HG02852 (cell line): ENCODE results near the gene LY6G5B.

Source experiments
- ATAC-seq: cut with Tn5 transposase; IDR thresholded peaks from one replicate; pipeline ENCODE4 v1.9.1; 2021; ENCODE audit warnings: mild to moderate bottlenecking, moderate library complexity; ENCODE audit not compliant: unreplicated experiment

The LY6G5B gene

DNA sequence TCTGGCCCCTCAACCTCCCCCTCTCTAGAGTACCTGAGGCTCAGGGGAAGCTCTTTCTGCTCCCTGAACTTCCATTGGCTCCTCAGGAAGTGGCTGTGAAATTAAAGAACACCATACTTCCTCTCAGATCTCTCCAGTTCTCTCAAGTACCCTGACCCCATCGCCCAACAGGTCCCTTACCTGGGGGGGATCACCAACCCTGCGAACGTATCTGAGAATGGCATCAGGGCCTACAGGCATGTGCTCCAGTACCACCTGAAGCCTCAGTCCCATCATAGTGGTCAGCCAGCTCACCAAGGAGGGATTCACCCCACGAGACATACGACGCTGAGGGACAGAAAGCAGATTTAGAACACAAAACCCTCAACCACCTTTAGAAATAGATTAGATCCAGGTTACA is 29.2 kb upstream of the LY6G5B start:
- ATAC-seq: no peak

DNA sequence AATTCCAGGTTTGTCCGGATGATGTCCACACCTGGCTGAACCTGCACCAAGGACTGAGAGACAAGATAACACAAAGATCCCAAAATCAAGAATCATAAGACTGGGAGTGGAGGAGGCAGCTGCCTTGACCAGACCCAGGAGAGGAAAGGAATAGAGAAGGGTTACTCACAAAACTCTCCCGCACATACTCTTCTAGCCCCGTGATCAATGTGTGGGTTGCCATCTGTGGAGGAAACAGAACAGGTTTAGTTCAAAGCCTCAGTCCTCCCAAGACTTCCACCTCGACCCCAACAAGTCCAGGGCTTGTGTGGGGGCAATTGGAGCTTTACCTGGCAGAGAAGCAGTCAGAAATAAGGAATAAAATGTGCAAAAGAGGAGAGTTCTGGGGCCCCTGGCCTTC is 28.4 kb upstream of the LY6G5B start:
- ATAC-seq: no peak

DNA sequence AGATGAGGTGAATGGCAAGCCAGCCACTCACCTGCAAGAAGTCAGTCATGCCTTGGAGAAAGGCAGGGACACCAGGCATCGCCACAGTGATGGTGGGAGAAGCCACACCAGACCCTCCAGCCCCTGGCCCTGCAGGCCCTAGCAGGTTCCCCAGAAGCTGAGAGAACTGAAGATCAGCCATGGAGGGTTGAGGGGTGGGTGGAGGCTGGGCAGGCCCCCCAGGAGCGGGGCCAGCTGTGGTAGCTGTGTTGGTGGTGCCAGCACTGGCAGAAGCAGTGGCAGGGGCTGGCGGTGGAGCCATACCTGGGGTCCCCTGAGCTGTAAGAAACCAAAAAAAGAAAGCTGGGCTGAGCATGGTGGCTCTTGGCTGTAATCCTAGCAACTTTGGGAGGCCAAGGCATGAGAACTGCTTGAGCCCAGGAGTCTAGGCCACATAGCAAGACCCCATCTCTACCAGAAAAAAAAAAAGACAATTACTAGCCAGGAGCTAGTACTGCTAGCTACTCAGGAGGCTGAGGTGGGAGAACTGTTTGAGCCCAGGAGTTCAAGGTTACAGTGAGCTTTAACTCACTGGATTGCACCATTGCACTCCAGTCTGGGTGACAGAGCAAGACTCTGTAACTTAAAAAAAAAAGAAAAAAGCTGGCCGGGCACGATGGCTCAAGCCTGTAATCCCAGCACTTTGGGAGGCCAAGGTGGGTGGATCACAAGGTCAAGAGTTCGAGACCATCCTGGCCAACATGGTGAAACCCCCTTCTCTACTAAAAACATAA is 26.8 kb upstream of the LY6G5B start:
- ATAC-seq: no peak

DNA sequence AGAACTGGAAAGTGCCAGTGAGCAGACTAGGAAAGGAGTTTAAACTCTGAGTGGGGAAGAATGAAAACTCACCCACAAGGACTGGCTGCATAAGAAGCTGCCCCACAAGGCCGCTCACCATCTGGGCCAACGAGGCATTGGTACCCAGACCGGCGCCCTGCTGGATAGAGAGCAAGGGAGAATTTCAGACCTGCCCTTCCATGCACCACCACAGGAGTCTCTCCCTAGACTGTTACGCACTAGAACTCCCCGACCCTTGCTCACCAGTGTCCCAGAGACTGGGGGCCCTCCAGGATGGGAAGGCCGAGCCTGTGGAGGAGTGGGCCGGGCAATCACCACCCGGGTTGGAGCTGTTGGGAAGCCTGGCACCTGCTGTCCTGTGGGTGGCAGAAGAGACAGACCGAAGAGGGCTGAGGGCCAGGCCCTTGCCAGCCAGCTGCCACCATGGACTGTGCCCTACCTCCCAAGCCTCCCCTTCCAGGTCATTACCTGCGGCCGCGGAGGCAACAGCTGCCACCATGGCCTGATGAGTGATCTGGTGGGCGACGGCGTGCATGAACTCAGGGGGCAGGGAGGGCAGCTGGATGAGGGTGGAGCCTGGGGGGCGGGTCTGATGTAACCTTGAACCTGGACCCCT is 25.8 kb upstream of the LY6G5B start:
- ATAC-seq: no peak

DNA sequence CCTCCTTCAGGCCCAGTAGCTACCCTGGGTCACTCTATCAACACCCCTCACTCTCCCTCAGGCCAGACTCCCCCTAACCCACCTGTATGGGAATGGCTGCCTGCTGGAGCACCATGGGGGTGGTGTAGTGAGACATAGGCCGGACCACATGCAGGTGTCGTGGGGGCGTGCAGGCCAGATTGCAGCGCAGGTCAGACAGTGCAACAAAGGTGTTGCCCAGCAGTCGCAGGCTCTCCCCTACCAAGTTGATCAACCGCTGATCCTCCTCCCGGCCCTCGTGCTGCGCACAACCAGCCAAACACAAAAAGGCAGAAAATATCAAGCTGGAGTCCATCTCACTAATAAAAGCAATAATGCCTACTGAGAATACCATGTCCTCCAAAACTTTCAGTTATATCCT is 24.5 kb upstream of the LY6G5B start:
- ATAC-seq: no peak

DNA sequence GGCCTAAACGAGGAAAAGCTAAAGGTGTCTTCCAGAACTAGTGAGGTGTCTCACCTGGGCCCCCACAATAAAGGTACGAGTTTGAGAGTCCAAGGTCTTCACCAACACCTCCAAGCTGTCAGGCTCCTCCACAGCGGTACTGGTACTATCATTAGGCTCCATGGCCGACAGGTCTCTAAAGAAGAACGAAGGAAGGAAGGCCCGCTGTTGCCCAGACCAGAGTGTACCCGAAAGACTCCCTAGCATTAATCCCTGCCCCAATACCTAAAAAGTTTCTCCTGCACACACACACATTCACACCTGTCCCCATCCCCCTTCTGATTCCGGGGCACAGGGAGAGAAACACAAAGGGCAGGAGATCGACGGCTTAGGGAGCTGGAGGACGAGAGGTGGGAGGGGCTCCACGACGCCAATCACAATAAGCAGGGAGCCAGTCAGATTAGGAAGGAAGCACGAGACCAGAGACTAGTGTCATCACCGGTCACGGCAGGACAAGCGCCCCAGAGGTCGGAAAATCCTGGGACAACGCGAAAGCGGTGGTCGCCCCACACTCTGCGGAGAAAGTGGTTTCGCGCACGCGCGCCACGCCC is 18.1 kb upstream of the LY6G5B start:
- ATAC-seq: peak; percentile 24

DNA sequence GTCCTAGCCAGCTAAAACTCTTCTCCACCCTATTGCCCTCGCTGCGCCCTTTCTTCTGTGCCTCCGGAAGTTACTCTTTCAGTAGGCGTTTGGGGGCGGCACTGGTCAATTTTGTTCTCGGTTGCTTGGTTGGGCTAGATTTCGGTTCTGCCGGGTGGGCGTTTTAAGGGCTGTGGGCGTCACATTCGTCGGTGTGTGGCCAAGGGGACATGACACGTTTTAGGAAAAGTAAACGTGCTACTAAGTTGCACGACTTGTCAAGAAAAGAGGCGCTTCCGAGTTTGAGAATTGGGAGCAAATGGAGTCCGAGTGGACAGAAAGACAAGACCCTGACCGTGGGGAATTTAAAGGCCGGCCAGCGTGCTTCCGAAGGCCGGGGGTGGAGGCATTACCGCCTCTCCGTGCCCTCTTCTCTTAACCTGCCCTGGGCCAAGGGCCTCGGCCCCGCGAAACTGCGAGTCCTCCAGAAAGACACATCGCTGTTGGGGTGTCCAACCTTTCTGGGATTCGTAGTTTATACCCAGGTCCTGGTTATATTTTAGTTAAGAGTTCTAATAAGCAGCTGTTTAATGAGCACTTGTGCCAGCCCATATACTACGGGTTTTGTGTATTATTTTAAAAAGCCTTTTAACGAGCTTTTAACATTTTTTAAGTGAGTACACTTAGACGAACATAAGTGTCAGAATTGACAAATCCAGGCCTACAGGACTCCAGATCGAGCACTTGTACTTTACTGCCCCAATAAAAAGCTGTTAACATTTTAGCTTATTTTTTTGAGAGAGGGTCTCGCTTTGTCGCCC is 16.7 kb upstream of the LY6G5B start:
- ATAC-seq: peak; percentile 47

DNA sequence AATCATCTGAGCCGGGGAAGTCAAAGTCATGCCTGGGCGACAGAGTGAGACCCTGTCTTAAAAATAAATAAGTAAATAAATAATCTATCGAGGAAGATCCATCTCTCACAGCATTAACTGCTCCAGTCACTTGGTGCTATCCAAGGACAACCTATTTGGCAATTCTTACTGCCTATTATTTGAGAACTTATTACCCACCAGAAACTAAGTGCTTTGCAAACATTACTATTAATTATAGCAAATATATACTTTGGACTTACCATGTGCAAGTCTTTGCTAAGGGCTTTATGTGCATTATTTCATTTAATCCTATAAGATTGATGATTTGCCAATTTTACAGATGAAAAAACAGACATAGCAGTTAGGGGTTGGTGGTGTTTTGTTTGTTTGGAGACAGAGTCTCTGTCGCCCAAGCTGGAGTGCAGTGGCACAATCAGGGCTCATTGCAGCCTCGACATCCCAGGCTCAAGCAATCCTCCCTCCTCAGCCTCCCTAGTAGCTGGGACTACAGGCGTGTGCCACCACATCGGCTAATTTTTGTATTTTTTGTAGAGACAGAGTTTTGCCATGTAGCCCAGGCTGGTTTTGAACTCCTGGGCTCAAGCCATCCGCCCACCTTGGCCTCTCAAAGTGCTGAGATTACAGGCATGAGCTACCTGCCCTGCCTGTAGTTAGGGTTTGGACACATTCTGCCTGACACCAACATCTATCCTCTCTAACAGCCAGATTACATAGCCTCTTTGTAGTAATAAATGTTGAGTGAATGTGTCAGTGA is 15.0 kb upstream of the LY6G5B start:
- no peak for ATAC-seq

DNA sequence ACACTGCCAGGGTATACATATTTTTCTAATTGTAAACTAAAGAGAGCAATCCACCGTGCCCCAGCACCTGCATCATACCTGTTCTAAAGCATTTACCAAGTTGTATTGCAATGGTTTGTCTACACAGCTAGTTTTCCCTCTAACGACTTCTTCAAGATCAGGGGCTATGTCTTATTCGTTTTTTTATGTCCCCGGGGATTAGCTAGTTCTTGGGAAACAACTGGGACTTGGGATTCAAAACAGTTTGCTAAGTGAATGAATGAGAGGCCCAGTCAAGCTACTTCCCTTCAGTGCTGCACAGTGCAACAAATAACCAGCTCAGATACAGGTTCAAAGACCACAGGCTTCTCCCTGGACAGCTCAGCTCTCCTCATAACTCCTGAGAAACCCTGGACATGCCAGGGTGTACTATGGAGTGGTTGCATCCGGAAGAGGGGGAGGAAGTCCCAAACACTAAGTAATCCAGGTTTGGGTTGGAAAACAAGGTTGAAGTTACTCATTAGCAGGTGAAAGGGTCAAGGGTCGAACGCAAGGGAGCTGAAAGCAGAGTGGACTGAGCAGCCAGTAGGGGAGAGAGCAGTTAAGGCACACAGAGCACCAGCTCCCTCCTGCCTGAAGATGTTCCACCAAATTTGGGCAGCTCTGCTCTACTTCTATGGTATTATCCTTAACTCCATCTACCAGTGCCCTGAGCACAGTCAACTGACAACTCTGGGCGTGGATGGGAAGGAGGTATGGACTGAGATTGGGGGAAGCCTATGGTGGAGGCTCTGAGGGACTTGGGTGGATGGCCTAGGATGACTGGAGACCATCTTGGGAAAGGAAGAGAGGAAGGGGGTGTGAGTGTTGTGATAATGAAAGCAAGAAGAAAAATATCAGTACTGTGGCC is 14.2 kb upstream of the LY6G5B start, which contains the start of gene APOM:
Gene APOM (plus strand): TSS at position 546 of the 889 bp plus-strand sequence. CDS start 73 bp downstream, at position 619.
- no peak for ATAC-seq

DNA sequence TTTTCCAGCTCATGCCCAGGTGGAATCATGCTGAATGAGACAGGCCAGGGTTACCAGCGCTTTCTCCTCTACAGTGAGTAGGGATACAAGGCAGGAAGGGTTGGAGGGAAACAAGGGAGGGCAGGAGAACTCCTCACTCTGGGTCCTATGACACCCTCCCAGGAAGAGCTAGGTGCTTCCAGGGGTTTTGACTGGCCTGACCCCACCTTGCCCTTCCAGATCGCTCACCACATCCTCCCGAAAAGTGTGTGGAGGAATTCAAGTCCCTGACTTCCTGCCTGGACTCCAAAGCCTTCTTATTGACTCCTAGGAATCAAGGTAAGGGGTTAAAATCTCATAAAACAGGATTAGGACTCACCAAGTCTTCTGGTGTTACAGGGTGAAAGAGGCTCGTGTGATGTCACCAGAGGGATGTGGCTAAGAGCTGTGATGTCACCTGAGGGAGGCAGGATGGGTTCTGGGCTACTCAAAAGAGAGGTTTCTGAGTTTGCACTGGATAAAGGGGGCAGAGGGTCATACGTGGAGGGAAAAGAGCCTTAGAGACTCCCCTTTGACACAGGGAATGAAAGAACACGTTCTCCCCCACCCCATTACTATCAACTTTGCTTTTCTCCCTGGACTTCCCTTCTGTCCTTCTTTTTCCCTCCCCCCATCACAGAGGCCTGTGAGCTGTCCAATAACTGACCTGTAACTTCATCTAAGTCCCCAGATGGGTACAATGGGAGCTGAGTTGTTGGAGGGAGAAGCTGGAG is 12.2 kb upstream of the LY6G5B start:
- no peak for ATAC-seq

DNA sequence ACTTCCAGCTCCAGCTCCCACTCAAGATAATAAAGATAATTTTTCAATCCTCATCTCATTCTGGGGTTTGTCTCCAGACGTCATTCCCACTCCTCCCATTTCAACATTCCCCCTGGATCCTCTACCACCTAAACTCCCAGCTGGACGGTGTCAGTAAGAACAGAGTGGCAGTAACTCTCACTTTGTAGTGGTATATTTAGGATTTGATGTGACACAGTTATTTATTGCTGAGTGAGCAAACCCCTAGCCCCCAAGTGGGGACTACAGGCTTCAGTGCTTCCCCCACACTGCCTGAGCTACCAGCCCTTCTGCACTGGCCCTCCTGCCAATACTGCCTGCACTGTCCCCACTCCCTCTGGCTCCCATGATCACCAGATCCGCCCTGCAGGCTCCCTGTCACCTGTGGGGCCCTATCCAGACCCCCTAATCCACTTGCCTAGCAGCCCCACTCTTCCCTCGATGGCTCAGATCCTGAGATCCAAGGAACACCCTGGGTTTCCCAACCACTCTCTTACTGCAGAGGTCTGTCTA is 11.6 kb upstream of the LY6G5B start:
- no peak for ATAC-seq

DNA sequence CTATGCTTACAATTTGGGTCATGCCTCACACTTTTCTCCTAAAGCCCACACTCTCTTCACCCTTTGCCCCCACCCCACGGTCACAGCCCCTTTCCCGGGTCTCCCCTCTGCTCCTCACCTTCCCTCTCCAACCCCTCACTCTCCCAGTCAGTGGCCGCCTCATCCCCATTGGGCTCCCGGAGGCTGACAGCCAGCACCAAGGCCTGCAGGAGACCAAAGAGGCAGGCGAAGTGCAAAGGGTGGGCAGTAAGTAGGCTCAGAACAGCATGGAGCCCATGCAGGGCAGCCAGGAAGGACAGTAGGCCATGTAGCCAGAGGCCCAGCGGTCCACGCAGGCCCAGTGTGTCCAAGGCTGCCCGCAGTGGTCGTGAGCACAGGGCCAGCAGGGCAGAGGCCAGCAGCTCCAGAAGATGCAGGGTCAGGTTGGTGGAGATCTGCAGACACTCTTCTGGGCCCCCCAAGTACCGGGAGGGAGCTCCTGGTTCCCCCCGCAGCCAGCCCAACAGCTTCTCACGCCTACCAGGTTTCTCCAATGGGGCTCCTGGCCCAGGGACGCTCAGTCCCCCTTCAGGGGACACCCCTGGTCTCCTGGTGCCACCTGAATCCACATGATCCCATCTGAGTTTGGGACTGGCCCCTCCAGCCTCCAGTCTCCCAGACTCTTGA is 10.7 kb upstream of the LY6G5B start:
- ATAC-seq: no peak

DNA sequence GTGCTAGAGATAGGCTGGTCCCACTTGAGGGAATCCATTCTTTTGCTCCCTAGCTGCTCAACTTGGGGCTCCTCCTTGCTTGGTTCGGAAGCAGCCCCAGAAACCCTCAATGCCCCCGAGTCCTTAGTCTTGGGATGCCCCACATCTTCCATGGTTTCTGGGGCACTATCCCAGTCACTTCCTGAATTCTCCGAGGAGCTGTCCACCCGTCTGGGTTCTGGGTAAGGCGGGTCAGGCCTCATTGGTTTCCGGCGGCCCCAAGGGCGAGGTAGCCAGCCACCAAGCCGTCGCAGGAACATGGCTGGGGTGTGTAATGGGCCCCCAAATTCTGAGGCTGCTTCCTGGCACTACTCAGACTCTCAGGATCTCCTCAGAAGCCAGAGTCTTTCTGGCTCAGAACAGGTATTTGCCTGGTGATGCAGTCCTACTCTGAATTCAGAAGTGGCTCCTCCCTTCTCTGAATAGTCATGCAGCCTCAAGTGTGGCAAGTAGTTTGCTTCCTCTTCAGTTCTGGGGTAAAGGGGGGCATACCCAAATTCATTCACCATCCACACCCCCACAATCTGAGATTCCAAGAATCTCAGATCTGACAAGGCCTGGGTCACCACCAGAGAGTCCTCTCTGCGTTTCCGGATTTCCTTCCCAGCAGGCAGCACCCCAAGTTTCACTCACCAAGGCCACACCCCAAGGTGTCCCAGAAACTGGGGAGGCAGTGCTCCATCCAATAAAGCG is 10.0 kb upstream of the LY6G5B start:
- ATAC-seq: no peak

DNA sequence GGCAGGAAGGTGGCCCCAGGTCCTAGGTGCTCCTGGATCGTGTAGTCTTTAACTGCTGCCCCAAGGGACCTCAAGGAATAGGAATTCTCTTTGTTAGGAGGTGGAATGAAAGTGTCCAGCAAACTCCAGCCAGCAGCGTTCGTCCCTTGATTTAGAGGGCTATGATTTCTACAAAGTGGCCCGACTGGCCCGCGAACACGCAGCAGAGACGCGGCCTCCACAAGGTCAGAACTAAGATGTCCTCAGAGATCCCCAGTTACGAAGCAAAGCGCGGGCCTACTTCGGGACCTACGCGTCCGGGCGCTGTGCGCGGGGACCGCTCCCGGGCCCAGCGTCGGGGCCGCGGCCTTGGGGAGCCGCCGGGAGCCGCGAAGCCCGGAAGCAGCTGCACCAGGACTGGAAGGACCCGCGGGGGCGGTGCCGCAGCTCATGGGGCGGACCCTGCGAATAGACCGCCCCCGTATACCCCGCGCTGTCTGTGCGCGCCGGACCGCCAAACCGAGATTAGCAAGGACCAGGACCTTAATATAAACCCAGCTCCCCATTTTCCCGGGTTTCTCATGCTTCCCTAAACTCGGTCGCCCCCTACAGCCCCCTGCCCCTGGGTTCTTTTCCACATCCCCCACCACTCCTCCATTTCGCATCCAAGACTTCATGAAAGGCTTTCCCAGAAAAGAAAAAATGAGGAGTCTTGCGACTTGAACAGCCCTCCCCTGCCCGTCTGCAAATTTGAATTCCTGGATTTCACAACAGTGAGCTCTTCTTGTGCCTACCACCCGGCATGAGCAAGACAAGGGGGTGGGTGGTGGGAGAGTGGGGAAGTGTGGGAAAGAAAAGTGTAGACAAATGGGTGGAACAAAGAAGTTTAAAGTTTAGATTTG is 9.2 kb upstream of the LY6G5B start, which contains the start of gene C6orf47:
Gene C6orf47 (minus strand): TSS at position 398 of the 881 bp plus-strand sequence. CDS start 831 bp downstream, outside the sequence.
- no peak for ATAC-seq

DNA sequence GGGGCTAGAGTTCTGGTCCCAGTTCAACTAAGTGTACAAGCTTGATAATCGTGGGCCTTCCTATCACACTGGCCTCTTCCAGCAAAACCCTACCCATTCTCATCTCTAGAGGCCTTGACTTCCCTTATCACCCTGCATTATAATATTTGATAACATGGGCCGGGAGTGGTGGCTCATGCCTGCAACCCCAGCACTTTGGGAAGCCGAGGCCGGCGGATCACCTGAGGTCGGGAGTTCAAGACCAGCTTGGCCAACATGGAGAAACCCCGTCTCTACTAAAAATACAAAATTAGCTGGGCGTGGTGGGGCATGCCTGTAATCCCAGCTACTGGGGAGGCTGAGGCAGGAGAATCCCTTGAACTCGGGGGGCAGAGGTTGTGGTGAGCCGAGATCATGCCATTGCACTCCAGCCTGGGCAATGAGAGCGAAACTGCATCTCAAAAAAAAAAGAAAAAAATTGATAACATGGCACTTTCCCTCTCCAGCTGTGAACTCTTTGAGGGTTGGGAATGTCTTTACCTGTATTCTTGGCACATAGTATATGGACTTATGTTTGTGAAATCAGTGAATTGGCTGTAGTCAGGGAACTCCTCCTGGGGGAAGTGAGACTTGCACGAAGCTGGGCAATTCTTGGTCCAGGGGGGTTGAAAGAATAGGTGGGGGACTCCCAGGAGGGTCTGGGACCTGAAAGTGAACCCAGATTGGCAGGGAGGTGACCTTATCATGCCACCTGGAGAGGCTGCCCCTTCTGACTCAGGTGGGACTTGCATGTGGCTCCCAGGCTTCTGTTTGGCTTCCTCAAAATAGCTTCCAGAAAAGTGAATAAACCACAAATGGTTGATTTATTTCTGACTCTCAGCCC is 8.3 kb upstream of the LY6G5B start:
- no peak for ATAC-seq
